Pancreas (tissue), 10 donors: ENCODE results near the gene AP5S1. TPM values are rescaled to one million over a fixed set of nuclear protein-coding genes. Genes with fewer than 3 reads are reported as not detected.
"Not testable (repeated sequence)": the region's sequence is repeated elsewhere in the genome, so short reads cannot be mapped to it uniquely, and the experiment has no call there.

ENCODE experiments used
- ATAC-seq, 4 donors: fragments of 200-7000 bp; cut with Tn5 transposase; one replicate each; pipeline versions ENCODE4 v1.8.0 to v1.9.1; 2020; ENCODE audit warnings: mild to moderate bottlenecking in 4 of 4, moderate library complexity in 4 of 4
- DNase-seq, 6 donors: peaks; one replicate each; pipeline ENCODE4 v3.0.0-alpha.2; 2020
- FAIRE-seq: peaks from 2 replicates; lab custom pipeline; 2012; peaks lifted over from hg19 to GRCh38; lab: Jason Lieb, UNC
- H3K27ac ChIP-seq, 4 donors: fragments of 200-600 bp; sonication (generic); 1 replicate in 3 of 4; 2 replicates in 1 of 4; pipeline versions ENCODE4 v1.5.0 to v1.8.0; 2020
- H3K27me3 ChIP-seq, 4 donors: fragments of 200-600 bp; one replicate each; pipeline ENCODE4 v1.8.0; 2021
- H3K36me3 ChIP-seq, 3 donors: fragments of 200-600 bp; sonication (generic) in 1 of 3; one replicate each; pipeline versions ENCODE4 v1.5.0 to v1.8.0; 2020 to 2021
- H3K4me1 ChIP-seq, 3 donors: fragments of 200-600 bp; one replicate each; pipeline ENCODE4 v1.8.0; 2021
- H3K4me3 ChIP-seq, 4 donors: fragments of 200-600 bp; sonication (generic) in 2 of 4; one replicate each; pipeline versions ENCODE4 v1.5.0 to v1.8.0; 2020 to 2021
- H3K9me3 ChIP-seq, 4 donors: fragments of 200-600 bp; one replicate each; pipeline ENCODE4 v1.8.0; 2021
- WGBS, 2 donors: extraction: QIAGEN DNeasy Blood & Tissue Kit; methylation state at CpG; one replicate each; pipeline ENCODE4 v1.1.7; 2013; 5-methylcytosine and 5-hydroxymethylcytosine counted together
- intact Hi-C, 3 donors: fragments of 100-400 bp; cut with DNase I; formaldehyde crosslinking; loops; one replicate each; pipeline versions ENCODE4 v1.11.1 to v1.14.2; 2022
- polyA plus RNA-seq, 2 donors: library from polyadenylated mRNA; stranded (reverse); fragments of 200-250 nt; gene quantifications; one replicate each; pipeline ENCODE4 v1.2.3, GENCODE V29; 2013
- total RNA-seq, 6 donors: library from RNA; stranded (reverse); fragmentation: NEBNext Ultra II Directional in 4 of 6; extraction: Animal tissue kit (Norgen Biotek cat#: 25700) in 4 of 6; gene quantifications; one replicate each; pipeline versions ENCODE4 v1.2.1 to v1.2.4, GENCODE V29; 2021 to 2023
- TF ChIP-seq, protein P1 (sequence below), 4 donors: fragments of 200-600 bp; sonication (generic) in 3 of 4; IDR thresholded peaks; one replicate each; pipeline versions ENCODE4 v1.5.0 to v1.8.0; 2021; ENCODE audit warnings: antibody characterized with exemption in 4 of 4
- donor health status: healthy with polysubstance abuse.
- donor health status: DM: no; HTN: no; CAD: no; lungs with moderate emphysema.
- donor health status: DM: no; HTN: no; CAD: no.
- donor health status: control.
- donor health status: control.
- donor health status: Bipolar disorder and iron deficiency.
- donor health status: DM: yes; HTN: yes; CAD: no.
- donor health status: DM: no; HTN: no; CAD: no.
- donor health status: DM: no; HTN: no; CAD: no.
- donor health status: DM: yes; HTN: yes; CAD: no.

Gene AP5S1
- total and polyA plus RNA-seq, 8 donors = 4.7 to 7.9 (median 6.8) TPM

GRCh38 chr20:3842348-3842930 lies 22.1 kb downstream of the AP5S1 start:
- intact Hi-C loops = no loop called here
- no peak for ATAC-seq
- TF ChIP-seq, protein P1, sequence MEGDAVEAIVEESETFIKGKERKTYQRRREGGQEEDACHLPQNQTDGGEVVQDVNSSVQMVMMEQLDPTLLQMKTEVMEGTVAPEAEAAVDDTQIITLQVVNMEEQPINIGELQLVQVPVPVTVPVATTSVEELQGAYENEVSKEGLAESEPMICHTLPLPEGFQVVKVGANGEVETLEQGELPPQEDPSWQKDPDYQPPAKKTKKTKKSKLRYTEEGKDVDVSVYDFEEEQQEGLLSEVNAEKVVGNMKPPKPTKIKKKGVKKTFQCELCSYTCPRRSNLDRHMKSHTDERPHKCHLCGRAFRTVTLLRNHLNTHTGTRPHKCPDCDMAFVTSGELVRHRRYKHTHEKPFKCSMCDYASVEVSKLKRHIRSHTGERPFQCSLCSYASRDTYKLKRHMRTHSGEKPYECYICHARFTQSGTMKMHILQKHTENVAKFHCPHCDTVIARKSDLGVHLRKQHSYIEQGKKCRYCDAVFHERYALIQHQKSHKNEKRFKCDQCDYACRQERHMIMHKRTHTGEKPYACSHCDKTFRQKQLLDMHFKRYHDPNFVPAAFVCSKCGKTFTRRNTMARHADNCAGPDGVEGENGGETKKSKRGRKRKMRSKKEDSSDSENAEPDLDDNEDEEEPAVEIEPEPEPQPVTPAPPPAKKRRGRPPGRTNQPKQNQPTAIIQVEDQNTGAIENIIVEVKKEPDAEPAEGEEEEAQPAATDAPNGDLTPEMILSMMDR (IDR thresholded peaks at IDR 0.05) = no peak
- Histone ChIP-seq H3K4me3 (no peak overlapping the region), H3K27me3 (no peaks in the 10 kb centered on the region), H3K36me3 (no peaks in the 10 kb centered on the region), H3K27ac (no peak overlapping the region), H3K4me1 (no peaks in the 10 kb centered on the region), H3K9me3 (no peaks in the 10 kb centered on the region)
- DNase-seq = no peak
- no peak for FAIRE-seq
- 84 to 86% methylated on average over 7 of the region's 7 CpGs for WGBS, 2 donors

- Histone ChIP-seq H3K9me3 (no peaks in the 10 kb centered on the region), H3K4me1 (peaks cover 0 to 3% (median 0%) of the 10 kb centered on the region in 3 donors), H3K4me3 (no peak overlapping the region), H3K36me3 (no peaks in the 10 kb centered on the region), H3K27me3 (no peaks in the 10 kb centered on the region), H3K27ac (no peak overlapping the region)
- TF ChIP-seq, protein P1 (IDR thresholded peaks at IDR 0.05) = no peak
- intact Hi-C loops = no loop called here
- no peak for DNase-seq
- no peak for FAIRE-seq
- WGBS, 2 donors = 69 to 76% methylated on average over 5 of the region's 5 CpGs
- ATAC-seq = no peak
Observed at GRCh38 chr20:3843490-3843889, 23.1 kb downstream of the AP5S1 start.

GRCh38 chr20:3843990-3844619 lies 23.8 kb downstream of the AP5S1 start:
- WGBS, 2 donors = 92 to 96% methylated on average over 9 of the region's 9 CpGs
- intact Hi-C loops = not testable (repeated sequence)

GRCh38 chr20:3846378-3846739 lies 26.0 kb downstream of the AP5S1 start:
- H3K4me3 ChIP-seq = peak overlapping the region; percentile 76 to 99 (median 90)
- intact Hi-C loops = no loop called here
- no peaks in the 10 kb centered on the region for H3K9me3 ChIP-seq
- 0% methylated on average over 22 of the region's 22 CpGs for WGBS, 2 donors
- FAIRE-seq (no peak), DNase-seq (no peak), ATAC-seq (no peak)
- peak overlapping the region; percentile 88 to 97 (median 90) for H3K27ac ChIP-seq
- H3K27me3 ChIP-seq = no peaks in the 10 kb centered on the region
- H3K4me1 ChIP-seq = peaks cover 0 to 3% (median 0%) of the 10 kb centered on the region in 3 donors
- TF ChIP-seq, protein P1 (IDR thresholded peaks at IDR 0.05) = no peak
- no peaks in the 10 kb centered on the region for H3K36me3 ChIP-seq

More at GRCh38 chr20:3843990-3844619, 23.8 kb downstream of the AP5S1 start:
- not testable (repeated sequence) for H3K36me3 ChIP-seq, H3K27me3 ChIP-seq, DNase-seq, H3K4me1 ChIP-seq, H3K4me3 ChIP-seq, H3K27ac ChIP-seq, H3K9me3 ChIP-seq, FAIRE-seq, ATAC-seq

DNA sequence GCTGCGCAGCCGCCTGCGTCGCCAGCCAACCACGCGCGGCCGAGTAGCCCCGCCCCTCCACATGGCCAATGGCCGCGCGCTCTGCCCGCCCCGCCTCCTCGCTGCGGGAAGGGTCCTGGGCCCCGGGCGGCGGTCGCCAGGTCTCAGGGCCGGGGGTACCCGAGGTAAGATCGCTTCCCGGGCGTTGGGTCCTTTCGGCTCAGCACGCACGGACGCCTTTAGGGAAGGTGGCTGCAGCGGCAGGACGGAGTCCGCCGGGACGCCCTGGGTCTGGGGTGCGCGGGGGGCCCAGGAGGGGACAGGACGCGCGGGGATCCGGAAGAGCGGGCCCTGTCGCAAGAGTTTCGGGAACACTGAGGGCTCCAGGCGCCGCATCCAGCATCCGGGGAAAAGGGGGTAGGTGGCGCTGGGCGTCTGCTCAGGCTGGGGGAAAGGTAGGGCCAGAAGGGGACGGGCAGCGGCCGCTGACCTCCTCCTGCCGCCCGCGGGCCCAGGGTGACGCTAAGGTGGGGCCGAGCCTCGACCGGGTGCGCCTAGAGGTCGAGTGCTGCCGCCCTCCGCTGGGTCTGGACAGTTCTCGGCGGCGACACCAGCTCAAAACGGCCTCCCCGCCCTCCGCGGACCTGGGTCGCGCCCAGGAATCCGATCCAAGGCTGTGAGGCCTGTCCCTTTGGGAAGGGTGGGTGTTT lies 26.5 kb downstream of the AP5S1 start, which contains the start of gene MAVS:
TSS of gene MAVS (plus strand) at position 95 of the 689 bp plus-strand sequence. CDS start 7,791 bp downstream, outside the sequence.
- Histone ChIP-seq H3K27me3 (no peaks in the 10 kb centered on the region), H3K9me3 (no peaks in the 10 kb centered on the region), H3K27ac (peak within 1 kb of the TSS; percentile 88 to 97 (median 90)), H3K4me1 (peaks cover 0 to 3% (median 0%) of the 10 kb centered on the region in 3 donors), H3K36me3 (no peaks in the 10 kb centered on the region), H3K4me3 (peak within 1 kb of the TSS; percentile 76 to 99 (median 90))
- WGBS, 2 donors = 0% methylated on average over 60 to 72 of the region's 72 CpGs
- ATAC-seq = peak; percentile 97 to 99 (median 98)
- peak; percentile 84 to 96 (median 90) for DNase-seq
- intact Hi-C loops = no loop called here
- TF ChIP-seq, protein P1 (IDR thresholded peaks at IDR 0.05) = no peak
- no peak for FAIRE-seq
